ENCODE results near the gene SFXN3.

DNA sequence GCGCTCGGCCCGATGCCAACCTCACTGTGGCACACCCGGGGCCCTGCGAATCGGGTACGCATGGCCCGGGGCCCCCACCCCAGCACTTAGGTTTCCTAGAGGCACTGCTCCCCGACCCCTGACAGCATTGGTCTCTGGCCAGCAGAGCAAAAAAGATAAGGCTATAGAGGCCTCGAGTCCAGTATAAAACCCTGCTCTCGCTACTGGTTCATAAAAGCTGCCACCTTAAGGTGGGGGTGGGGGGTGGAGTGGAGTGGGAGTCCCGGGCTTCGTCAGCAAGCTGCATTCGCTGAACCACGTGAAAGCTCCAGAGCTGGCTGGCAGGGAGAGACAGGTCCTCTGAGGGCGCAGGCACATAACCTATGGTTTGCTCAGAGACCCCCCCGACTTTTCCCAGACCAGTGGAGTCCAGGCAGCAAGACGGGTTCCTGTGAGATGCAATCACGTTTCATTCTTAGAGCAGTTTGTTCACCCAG is 32.1 kb downstream of the SFXN3 start:
- TF ChIP-seq EZH2 (IDR thresholded peaks at IDR 0.05; ENCODE audit: insufficient read depth, poor library complexity, severe bottlenecking) = no peak
- no peak for TF ChIP-seq EZH2phosphoT487 (IDR thresholded peaks at IDR 0.05; ENCODE audit: insufficient read depth, low read depth)

Data from GM23248 (cell line).